Spleen (tissue), 11 donors: ENCODE measurements around the gene STAG1. TPM values are rescaled to one million over a fixed set of nuclear protein-coding genes. Genes with fewer than 3 reads are reported as not detected.

Experiments
- DNase-seq: peaks from one replicate; pipeline ENCODE4 v3.0.0-alpha.2; 2020
- H3K27ac ChIP-seq, 8 donors: fragments of 200-600 bp; sonication (generic) in 7 of 8; 1 replicate in 4 of 8; 2 replicates in 4 of 8; pipeline versions ENCODE4 v1.5.0 to v1.8.0; 2016 to 2021; ENCODE audit warnings: inconsistent platforms in 4 of 8, mild to moderate bottlenecking in 4 of 8, moderate library complexity in 1 of 8
- H3K27me3 ChIP-seq, 7 donors: fragments of 200-600 bp; sonication (generic) in 6 of 7; replicated peaks in 1 of 7; 1 replicate in 4 of 7; 2 replicates in 3 of 7; pipeline versions ENCODE4 v1.5.0 to v1.8.0; 2016 to 2021; ENCODE audit warnings: inconsistent platforms in 3 of 7, mild to moderate bottlenecking in 1 of 7
- H3K36me3 ChIP-seq, 6 donors: fragments of 200-600 bp; sonication (generic) in 5 of 6; 1 replicate in 4 of 6; 2 replicates in 2 of 6; pipeline versions ENCODE4 v1.5.0 to v1.8.0; 2016 to 2021; ENCODE audit warnings: inconsistent platforms in 2 of 6
- H3K4me1 ChIP-seq, 6 donors: fragments of 200-600 bp; sonication (generic) in 5 of 6; 1 replicate in 3 of 6; 2 replicates in 3 of 6; pipeline versions ENCODE4 v1.5.0 to v1.8.0; 2016 to 2021; ENCODE audit warnings: inconsistent platforms in 3 of 6
- H3K4me3 ChIP-seq, 8 donors: fragments of 200-600 bp; sonication (generic) in 7 of 8; 1 replicate in 4 of 8; 2 replicates in 4 of 8; pipeline versions ENCODE4 v1.5.0 to v1.8.0; 2016 to 2021; ENCODE audit warnings: inconsistent platforms in 4 of 8, mild to moderate bottlenecking in 4 of 8, moderate library complexity in 2 of 8
- H3K9me3 ChIP-seq, 8 donors: fragments of 200-600 bp; sonication (generic) in 7 of 8; 1 replicate in 4 of 8; 2 replicates in 4 of 8; pipeline versions ENCODE4 v1.5.0 to v1.8.0; 2016 to 2021; ENCODE audit warnings: inconsistent platforms in 4 of 8
- CTCF ChIP-seq, 11 experiments: fragments of 200-600 bp in 7 of 11; fragments of 450-650 bp in 4 of 11; sonication (generic) in 4 of 11; IDR thresholded peaks in 8 of 11; conservative IDR thresholded peaks in 3 of 11; 1 replicate in 7 of 11; 2 replicates in 4 of 11; pipeline versions ENCODE4 v1.4.0 to v1.8.0; 2016 to 2021; ENCODE audit warnings: antibody characterized with exemption in 11 of 11, inconsistent platforms in 4 of 11, mild to moderate bottlenecking in 1 of 11
- POLR2A ChIP-seq, 3 donors: fragments of 450-650 bp; IDR thresholded peaks; one replicate each; pipeline ENCODE4 v1.5.1; 2017; ENCODE audit warnings: antibody characterized with exemption in 3 of 3, mild to moderate bottlenecking in 1 of 3
- POLR2AphosphoS5 ChIP-seq, 3 donors: sonication (generic); formaldehyde crosslinking; IDR thresholded peaks; one replicate each; pipeline ENCODE4 v1.5.1; 2017; ENCODE audit warnings: antibody characterized with exemption in 3 of 3
- WGBS, 5 donors: extraction: QIAGEN DNeasy Blood & Tissue Kit in 3 of 5; methylation state at CpG; one replicate each; pipeline versions ENCODE4 v1.1.5 to v1.1.7; 2013 to 2018; 5-methylcytosine and 5-hydroxymethylcytosine counted together
- intact Hi-C: fragments of 100-400 bp; cut with DNase I; formaldehyde crosslinking; loops from one replicate; pipeline ENCODE4 v1.15.0; 2023; ENCODE audit warnings: low total_unique reads
- polyA plus RNA-seq, 3 donors: library from polyadenylated mRNA; stranded (reverse); fragments of 200-250 nt; gene quantifications; one replicate each; pipeline ENCODE4 v1.2.1, GENCODE V29; 2013
- total RNA-seq, 7 donors: library from RNA; depleted of rRNA in 3 of 7; stranded (reverse); fragments of >200 nt in 3 of 7; fragmentation: NEBNext Ultra II Directional in 4 of 7; extraction: Animal tissue kit (Norgen Biotek cat#: 25700) in 4 of 7; gene quantifications; one replicate each; pipeline versions ENCODE4 v1.1.0 to v1.2.1, GENCODE V29; 2016 to 2021
- donor health status: healthy with polysubstance abuse.
- donor health status: DM: no; HTN: no; CAD: no; lungs with moderate emphysema.
- donor health status: DM: no; HTN: no; CAD: no.
- donor health status: Bipolar disorder and iron deficiency.
- donor health status: healthy.
- donor health status: DM: no; HTN: no; CAD: no.
- donor health status: DM: yes; HTN: yes; CAD: no.

STAG1 gene
- total and polyA plus RNA-seq, 10 donors, result 7.2 to 61.6 (median 47.3) TPM

GRCh38 chr3:136631424-136631823 lies 120.8 kb downstream of the STAG1 start:
- Histone ChIP-seq H3K4me3 (no peak overlapping the region), H3K36me3 (peaks cover 0 to 31% (median 0%) of the 10 kb centered on the region in 6 donors), H3K27ac (no peak overlapping the region), H3K27me3 (no peaks in the 10 kb centered on the region), H3K4me1 (peaks cover 0 to 26% (median 4%) of the 10 kb centered on the region in 6 donors), H3K9me3 (peaks cover 0 to 8% (median 3%) of the 10 kb centered on the region in 8 donors)
- 93 to 95% (median 93%) methylated on average over 5 of the region's 5 CpGs for WGBS, 5 donors
- intact Hi-C loops, result no loop called here
- DNase-seq, result no peak
- TF ChIP-seq POLR2A (IDR thresholded peaks at IDR 0.05) (no peak), POLR2AphosphoS5 (IDR thresholded peaks at IDR 0.05) (no peak), CTCF (IDR thresholded peaks at IDR 0.05 in 8 of 11, conservative IDR thresholded peaks at IDR 0.05 in 3 of 11) (no peak)

GRCh38 chr3:136630915-136631314 lies 121.3 kb downstream of the STAG1 start:
- H3K27ac ChIP-seq, result no peak overlapping the region
- H3K9me3 ChIP-seq, result peaks cover 0 to 8% (median 3%) of the 10 kb centered on the region in 8 donors
- 83 to 96% (median 92%) methylated on average over 1 of the region's 1 CpG for WGBS, 5 donors
- H3K36me3 ChIP-seq, result peaks cover 0 to 31% (median 0%) of the 10 kb centered on the region in 6 donors
- no peaks in the 10 kb centered on the region for H3K27me3 ChIP-seq
- no peak for DNase-seq
- intact Hi-C loops, result no loop called here
- H3K4me1 ChIP-seq, result peaks cover 0 to 30% (median 5%) of the 10 kb centered on the region in 6 donors
- TF ChIP-seq CTCF (IDR thresholded peaks at IDR 0.05 in 8 of 11, conservative IDR thresholded peaks at IDR 0.05 in 3 of 11), result no peak
- no peak for TF ChIP-seq POLR2A (IDR thresholded peaks at IDR 0.05)
- no peak for TF ChIP-seq POLR2AphosphoS5 (IDR thresholded peaks at IDR 0.05)
- H3K4me3 ChIP-seq, result no peak overlapping the region

GRCh38 chr3:136626493-136626892 lies 125.7 kb downstream of the STAG1 start:
- no peak for DNase-seq
- intact Hi-C loops, result no loop called here
- Histone ChIP-seq H3K4me3 (no peak overlapping the region), H3K36me3 (peaks cover 0 to 39% (median 0%) of the 10 kb centered on the region in 6 donors), H3K9me3 (peaks cover 0 to 8% (median 3%) of the 10 kb centered on the region in 8 donors), H3K27me3 (no peaks in the 10 kb centered on the region), H3K4me1 (peaks cover 0 to 32% (median 11%) of the 10 kb centered on the region in 6 donors), H3K27ac (no peak overlapping the region)
- TF ChIP-seq CTCF (IDR thresholded peaks at IDR 0.05 in 8 of 11, conservative IDR thresholded peaks at IDR 0.05 in 3 of 11) (no peak), POLR2A (IDR thresholded peaks at IDR 0.05) (no peak), POLR2AphosphoS5 (IDR thresholded peaks at IDR 0.05) (no peak)
- 60 to 72% (median 69%) methylated on average over 3 of the region's 3 CpGs for WGBS, 5 donors

GRCh38 chr3:136624894-136625815 lies 127.0 kb downstream of the STAG1 start:
- no peak overlapping the region for H3K4me3 ChIP-seq
- no peak overlapping the region for H3K27ac ChIP-seq
- H3K36me3 ChIP-seq, result peaks cover 0 to 45% (median 0%) of the 10 kb centered on the region in 6 donors
- no peaks in the 10 kb centered on the region for H3K27me3 ChIP-seq
- peaks cover 0 to 37% (median 12%) of the 10 kb centered on the region in 6 donors for H3K4me1 ChIP-seq
- WGBS, 5 donors, result 95 to 98% (median 95%) methylated on average over 4 of the region's 4 CpGs
- intact Hi-C loops, result no loop called here
- TF ChIP-seq POLR2AphosphoS5 (IDR thresholded peaks at IDR 0.05) (no peak), CTCF (IDR thresholded peaks at IDR 0.05 in 8 of 11, conservative IDR thresholded peaks at IDR 0.05 in 3 of 11) (no peak), POLR2A (IDR thresholded peaks at IDR 0.05) (no peak)
- peaks cover 0 to 8% (median 3%) of the 10 kb centered on the region in 8 donors for H3K9me3 ChIP-seq
- DNase-seq, result no peak
